Thoracic aorta (tissue), 2 donors: Measurements from ENCODE around the gene GNRHR. TPM values are rescaled to one million over a fixed set of nuclear protein-coding genes. Genes with fewer than 3 reads are reported as not detected.

Experiments
- ATAC-seq: fragments of 150-250 bp; one replicate; pipeline ENCODE4 v1.8.0; 2017; ENCODE audit warnings: low read depth; ENCODE audit not compliant: insufficient number of reproducible peaks, low FRiP score
- DNase-seq: peaks from one replicate; pipeline ENCODE4 v3.0.0-alpha.2; 2020; ENCODE audit warnings: low spot score
- H3K27ac ChIP-seq, 2 donors: fragments of 200-600 bp; sonication (generic); 1 replicate in 1 of 2; 2 replicates in 1 of 2; pipeline ENCODE4 v1.5.1; 2016; ENCODE audit warnings: mild to moderate bottlenecking in 2 of 2, moderate library complexity in 2 of 2
- H3K27me3 ChIP-seq: fragments of 200-600 bp; sonication (generic); replicated peaks from 2 replicates; pipeline ENCODE4 v1.6.0; 2016; ENCODE audit warnings: mild to moderate bottlenecking; ENCODE audit not compliant: insufficient read depth
- H3K36me3 ChIP-seq: fragments of 200-600 bp; sonication (generic); one replicate; pipeline ENCODE4 v1.5.1; 2016
- H3K4me1 ChIP-seq, 2 donors: fragments of 200-600 bp; sonication (generic); 1 replicate in 1 of 2; 2 replicates in 1 of 2; pipeline versions ENCODE4 v1.5.1 to v1.6.0; 2016; ENCODE audit warnings: low read depth in 2 of 2, mild to moderate bottlenecking in 1 of 2; ENCODE audit not compliant: control insufficient read depth in 1 of 2
- H3K4me3 ChIP-seq: fragments of 200-600 bp; sonication (generic); 2 replicates; pipeline ENCODE4 v1.5.1; 2016; ENCODE audit warnings: mild to moderate bottlenecking
- H3K9me3 ChIP-seq: fragments of 200-600 bp; sonication (generic); 2 replicates; pipeline ENCODE4 v1.5.1; 2016
- total RNA-seq, 2 donors: library from RNA; depleted of rRNA; stranded (reverse); fragments of >200 nt; gene quantifications; one replicate each; pipeline versions ENCODE4 v1.1.0 to v1.2.3, GENCODE V29; 2016
- TF ChIP-seq, protein P1 (sequence below): fragments of 200-600 bp; sonication (generic); IDR thresholded peaks from one replicate; pipeline ENCODE4 v1.5.1; 2019; ENCODE audit warnings: antibody characterized with exemption

Gene GNRHR
- total RNA-seq, 2 donors from 2014 or later = not detected

DNA sequence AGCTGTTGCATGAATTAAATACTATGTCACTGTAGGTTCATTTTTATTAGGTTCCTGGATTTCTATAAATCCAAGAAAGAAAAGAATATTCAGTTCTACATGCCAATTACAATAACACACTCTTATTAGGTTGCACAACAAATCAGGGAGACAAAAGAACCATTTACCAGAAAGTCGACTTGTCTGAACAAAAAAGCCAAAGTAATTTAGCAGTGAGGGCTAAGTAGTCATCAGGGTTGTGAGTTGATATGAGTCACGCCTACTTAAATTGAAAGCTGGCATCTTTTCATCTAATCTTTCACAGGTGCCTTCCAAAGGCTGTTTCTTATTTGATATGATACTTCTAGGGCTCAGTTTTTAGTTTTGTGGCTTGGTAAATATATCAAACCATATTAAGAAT lies 25.4 kb upstream of the GNRHR start:
- TF ChIP-seq, protein P1, sequence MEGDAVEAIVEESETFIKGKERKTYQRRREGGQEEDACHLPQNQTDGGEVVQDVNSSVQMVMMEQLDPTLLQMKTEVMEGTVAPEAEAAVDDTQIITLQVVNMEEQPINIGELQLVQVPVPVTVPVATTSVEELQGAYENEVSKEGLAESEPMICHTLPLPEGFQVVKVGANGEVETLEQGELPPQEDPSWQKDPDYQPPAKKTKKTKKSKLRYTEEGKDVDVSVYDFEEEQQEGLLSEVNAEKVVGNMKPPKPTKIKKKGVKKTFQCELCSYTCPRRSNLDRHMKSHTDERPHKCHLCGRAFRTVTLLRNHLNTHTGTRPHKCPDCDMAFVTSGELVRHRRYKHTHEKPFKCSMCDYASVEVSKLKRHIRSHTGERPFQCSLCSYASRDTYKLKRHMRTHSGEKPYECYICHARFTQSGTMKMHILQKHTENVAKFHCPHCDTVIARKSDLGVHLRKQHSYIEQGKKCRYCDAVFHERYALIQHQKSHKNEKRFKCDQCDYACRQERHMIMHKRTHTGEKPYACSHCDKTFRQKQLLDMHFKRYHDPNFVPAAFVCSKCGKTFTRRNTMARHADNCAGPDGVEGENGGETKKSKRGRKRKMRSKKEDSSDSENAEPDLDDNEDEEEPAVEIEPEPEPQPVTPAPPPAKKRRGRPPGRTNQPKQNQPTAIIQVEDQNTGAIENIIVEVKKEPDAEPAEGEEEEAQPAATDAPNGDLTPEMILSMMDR = no peak
- H3K36me3 ChIP-seq = no peaks in the 10 kb centered on the region
- ATAC-seq (no peak), DNase-seq (no peak)
- no peaks in the 10 kb centered on the region for H3K9me3 ChIP-seq
- H3K4me1 ChIP-seq = no peaks in the 10 kb centered on the region
- H3K27me3 ChIP-seq = no peaks in the 10 kb centered on the region
- H3K27ac ChIP-seq = no peak overlapping the region
- no peak overlapping the region for H3K4me3 ChIP-seq

DNA sequence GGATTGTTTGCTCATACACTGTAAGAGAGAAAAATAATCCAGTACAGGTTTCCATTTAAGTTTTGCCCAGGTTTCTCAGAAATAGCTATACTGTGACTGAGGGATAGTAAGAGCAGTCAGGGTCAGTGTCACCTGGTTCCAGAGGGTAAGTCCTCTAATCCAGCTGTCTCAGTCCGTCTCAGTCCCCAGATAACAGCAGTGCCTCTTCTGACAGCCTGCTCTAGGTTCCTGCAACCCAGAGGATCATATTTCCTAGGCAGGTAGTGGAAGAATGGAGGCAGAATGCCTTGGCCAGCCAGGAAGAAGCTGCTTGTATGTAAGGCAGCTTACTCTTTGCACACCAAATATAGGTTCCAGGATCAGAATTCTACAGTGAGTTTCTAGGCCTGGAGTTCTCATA lies 22.6 kb upstream of the GNRHR start:
- Histone ChIP-seq H3K9me3 (no peaks in the 10 kb centered on the region), H3K27ac (no peak overlapping the region), H3K27me3 (no peaks in the 10 kb centered on the region), H3K36me3 (no peaks in the 10 kb centered on the region), H3K4me1 (no peaks in the 10 kb centered on the region), H3K4me3 (no peak overlapping the region)
- TF ChIP-seq, protein P1 = no peak
- no peak for DNase-seq
- ATAC-seq = no peak

DNA sequence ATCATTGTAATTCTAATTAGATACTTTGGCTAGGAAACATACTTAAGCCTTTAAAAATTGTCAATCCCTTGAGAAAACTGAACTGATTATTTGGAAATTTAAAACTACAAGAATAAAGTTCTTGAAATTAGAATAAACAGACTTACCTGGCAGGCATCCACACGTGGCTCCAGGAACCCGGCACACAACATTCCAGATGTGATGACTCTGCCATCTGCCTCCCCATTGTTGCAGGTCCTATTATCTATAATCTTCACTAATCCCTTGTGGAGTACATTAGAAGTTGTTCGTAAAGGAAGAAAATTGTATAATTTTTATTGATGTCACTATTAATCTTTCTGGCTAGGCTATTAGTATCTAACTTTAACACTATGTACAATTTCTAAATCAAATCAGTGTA lies 16.2 kb upstream of the GNRHR start:
- ATAC-seq (no peak), DNase-seq (no peak)
- H3K27ac ChIP-seq = no peak overlapping the region
- H3K4me3 ChIP-seq = no peak overlapping the region
- no peaks in the 10 kb centered on the region for H3K4me1 ChIP-seq
- no peaks in the 10 kb centered on the region for H3K9me3 ChIP-seq
- H3K36me3 ChIP-seq = no peaks in the 10 kb centered on the region
- TF ChIP-seq, protein P1 = no peak
- H3K27me3 ChIP-seq = no peaks in the 10 kb centered on the region

DNA sequence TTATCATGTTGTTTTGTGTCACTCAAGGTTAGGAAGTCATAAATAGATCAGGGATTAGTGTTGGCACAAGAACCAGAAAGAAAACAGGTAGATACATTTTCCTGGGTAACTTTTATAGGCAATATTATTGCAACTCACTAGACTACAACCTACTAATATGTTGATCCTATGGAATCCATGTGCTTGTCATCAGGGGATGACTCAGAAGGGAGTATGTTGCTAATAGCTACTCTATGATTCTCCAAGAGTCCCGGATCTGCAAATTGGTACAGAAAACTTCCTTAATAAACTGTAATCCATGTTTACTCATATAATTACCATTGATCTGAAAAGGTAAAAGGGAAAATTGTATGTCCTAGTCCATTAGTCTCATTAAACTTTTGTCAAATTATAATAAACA lies 11.7 kb upstream of the GNRHR start:
- ATAC-seq = no peak

DNA sequence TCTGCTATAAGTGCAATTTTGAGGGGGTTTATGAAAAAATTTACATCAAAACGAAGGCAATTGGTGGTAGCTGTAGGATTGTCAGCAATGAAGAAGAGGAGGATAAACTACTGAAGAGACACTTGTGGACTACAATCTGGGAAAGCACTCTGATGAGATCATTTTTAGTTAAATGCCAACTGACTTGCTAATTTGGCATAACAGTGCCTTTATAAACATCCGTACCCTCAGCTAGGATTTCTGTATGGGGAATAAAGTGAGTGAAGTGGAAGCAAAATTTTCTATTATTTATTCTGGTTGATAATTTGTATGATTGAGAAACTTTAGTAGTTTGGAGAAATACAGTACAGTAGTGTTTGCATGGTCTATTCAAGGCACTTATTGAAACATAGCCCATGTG lies 11.2 kb upstream of the GNRHR start:
- ATAC-seq = no peak
- H3K4me3 ChIP-seq = no peak overlapping the region
- H3K36me3 ChIP-seq = no peaks in the 10 kb centered on the region
- H3K27me3 ChIP-seq = no peaks in the 10 kb centered on the region
- H3K4me1 ChIP-seq = no peaks in the 10 kb centered on the region
- TF ChIP-seq, protein P1 = no peak
- no peak for DNase-seq
- no peaks in the 10 kb centered on the region for H3K9me3 ChIP-seq
- no peak overlapping the region for H3K27ac ChIP-seq

More for the DNA sequence above, 11.7 kb upstream of the GNRHR start:
- no peak for DNase-seq
- Histone ChIP-seq H3K4me3 (no peak overlapping the region), H3K27ac (no peak overlapping the region), H3K9me3 (no peaks in the 10 kb centered on the region), H3K36me3 (no peaks in the 10 kb centered on the region), H3K27me3 (no peaks in the 10 kb centered on the region), H3K4me1 (no peaks in the 10 kb centered on the region)
- TF ChIP-seq, protein P1 = no peak
